GM10248 (cell line): Measurements from ENCODE around the gene IQGAP3.

Experiments used
- CTCF ChIA-PET: fragments of 300-600 bp; sonication (Branson Sonifier 250); formaldehyde crosslinking; extraction: SDS; loops from one replicate; lab custom pipeline; 2021; ENCODE audit warnings: antibody characterized with exemption; lab: Yijun Ruan, JAX
- POLR2A ChIA-PET: fragments of 350-650 bp; sonication (Branson Sonifier 250); formaldehyde crosslinking; extraction: SDS; loops from one replicate; lab custom pipeline; 2020; ENCODE audit warnings: antibody characterized with exemption; lab: Yijun Ruan, JAX
- DNase-seq: peaks from one replicate; pipeline ENCODE4 v3.0.0; 2012; ENCODE audit errors: extremely low spot score
- TF ChIP-seq, protein P1 (sequence below): IDR thresholded peaks from 2 replicates; pipeline ENCODE4 v1.5.1; 2012; ENCODE audit warnings: mild to moderate bottlenecking, low read depth; ENCODE audit errors: extremely low read depth, missing control alignments, control extremely low read depth

The IQGAP3 gene

DNA sequence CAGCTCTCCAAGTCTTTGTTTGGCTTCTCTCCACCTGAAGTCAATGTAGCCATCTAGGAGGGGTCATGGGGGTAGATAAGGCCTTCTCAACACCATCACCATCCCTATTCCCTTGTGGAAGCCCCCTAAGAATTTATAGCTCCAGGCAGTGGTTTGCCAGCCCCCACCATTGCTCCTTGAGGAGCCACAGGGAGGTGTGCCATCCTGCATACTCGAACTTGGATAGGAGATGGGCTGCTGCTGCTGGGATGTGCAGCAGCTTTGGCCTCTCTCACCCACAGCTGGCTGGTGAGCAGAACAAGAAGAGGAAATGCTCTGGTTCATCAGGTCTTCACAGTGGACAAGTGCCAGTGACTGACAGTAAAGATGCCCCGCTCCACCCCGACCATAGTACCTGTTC is 24.1 kb upstream of the IQGAP3 start:
- DNase-seq = no peak
- CTCF ChIA-PET = interaction anchor here (0.7 to 2.0 kb wide), 8 partner anchors 8 to 150 kb away, joined by 3 to 6 read pairs (median 4); no protein-coding TSS in a partner anchor
- POLR2A ChIA-PET = no interaction called here
- TF ChIP-seq, protein P1, sequence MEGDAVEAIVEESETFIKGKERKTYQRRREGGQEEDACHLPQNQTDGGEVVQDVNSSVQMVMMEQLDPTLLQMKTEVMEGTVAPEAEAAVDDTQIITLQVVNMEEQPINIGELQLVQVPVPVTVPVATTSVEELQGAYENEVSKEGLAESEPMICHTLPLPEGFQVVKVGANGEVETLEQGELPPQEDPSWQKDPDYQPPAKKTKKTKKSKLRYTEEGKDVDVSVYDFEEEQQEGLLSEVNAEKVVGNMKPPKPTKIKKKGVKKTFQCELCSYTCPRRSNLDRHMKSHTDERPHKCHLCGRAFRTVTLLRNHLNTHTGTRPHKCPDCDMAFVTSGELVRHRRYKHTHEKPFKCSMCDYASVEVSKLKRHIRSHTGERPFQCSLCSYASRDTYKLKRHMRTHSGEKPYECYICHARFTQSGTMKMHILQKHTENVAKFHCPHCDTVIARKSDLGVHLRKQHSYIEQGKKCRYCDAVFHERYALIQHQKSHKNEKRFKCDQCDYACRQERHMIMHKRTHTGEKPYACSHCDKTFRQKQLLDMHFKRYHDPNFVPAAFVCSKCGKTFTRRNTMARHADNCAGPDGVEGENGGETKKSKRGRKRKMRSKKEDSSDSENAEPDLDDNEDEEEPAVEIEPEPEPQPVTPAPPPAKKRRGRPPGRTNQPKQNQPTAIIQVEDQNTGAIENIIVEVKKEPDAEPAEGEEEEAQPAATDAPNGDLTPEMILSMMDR = no peak

DNA sequence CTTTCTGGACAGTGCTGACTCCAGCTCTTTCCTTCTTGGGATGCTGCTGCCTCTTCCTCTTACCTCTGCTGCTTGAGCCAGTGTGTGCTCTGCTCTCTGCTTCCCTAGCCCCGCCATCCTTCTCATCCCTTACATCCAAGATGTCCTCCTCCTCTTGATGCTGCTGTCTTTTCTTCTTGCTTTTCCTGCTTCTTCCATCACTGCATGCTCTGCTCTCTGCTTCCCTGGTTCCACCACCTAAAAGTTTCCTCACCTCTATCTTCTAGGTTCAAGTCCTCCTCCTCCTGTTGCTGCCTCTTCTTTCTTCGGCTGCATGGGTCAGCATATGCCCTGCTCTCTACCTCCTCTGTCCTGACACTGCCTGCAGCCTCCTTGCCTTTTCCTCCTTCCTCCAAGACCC is 22.7 kb upstream of the IQGAP3 start:
- ChIA-PET CTCF (interaction anchor here (1.1 to 2.6 kb wide), 7 partner anchors 8 to 149 kb away, joined by 3 to 6 read pairs (median 5); partner anchors contain the start of genes ISG20L2 and METTL25B), POLR2A (interaction anchor here (0.5 kb wide), 1 partner anchor 206 kb away, joined by 3 read pairs; no protein-coding TSS in a partner anchor)
- TF ChIP-seq, protein P1 = no peak
- no peak for DNase-seq

DNA sequence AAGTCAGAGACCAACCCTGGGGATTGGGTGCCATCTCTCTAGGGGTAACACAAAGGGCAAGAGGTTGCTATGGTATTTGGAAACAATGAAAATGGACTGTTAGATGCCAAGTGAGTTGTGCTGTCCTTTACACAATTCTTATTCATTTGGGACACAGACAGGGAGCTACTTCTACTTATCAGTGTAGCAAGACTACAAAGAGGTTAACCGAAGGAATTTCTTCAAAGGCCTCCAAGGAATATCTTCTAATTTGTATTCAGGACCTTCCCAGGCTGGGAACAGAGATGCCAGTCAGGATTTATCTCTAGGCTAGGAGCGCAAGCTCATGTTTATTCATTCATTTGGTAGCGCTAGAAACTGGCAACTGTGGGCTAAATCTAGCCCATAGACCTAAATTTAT is 21.8 kb upstream of the IQGAP3 start:
- ChIA-PET POLR2A (interaction anchor here (1.3 kb wide), 1 partner anchor 137 kb away, joined by 4 read pairs; no protein-coding TSS in a partner anchor), CTCF (interaction anchor here (0.8 to 4.9 kb wide), 13 partner anchors 9 to 148 kb away, joined by 3 to 33 read pairs (median 4); partner anchors contain the start of genes ISG20L2 and METTL25B)
- DNase-seq = no peak

DNA sequence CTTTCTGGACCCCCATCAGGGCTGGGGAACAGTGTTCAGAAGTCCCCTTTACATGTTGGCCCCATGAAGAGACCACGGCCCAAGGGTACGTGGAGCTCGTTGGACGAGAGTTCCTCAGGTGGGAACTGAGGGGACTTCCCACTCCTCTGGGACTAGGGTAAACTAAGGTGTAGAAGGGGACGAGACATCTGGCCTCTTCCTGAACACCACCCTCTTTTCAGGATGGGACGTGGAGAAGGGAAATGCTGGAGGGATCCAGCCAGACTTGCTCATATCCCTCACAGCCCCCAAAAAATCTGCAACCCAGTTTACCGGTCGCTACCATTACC is 21.3 kb upstream of the IQGAP3 start:
- ChIA-PET POLR2A (interaction anchor here (1.3 kb wide), 1 partner anchor 136 kb away, joined by 4 read pairs; no protein-coding TSS in a partner anchor), CTCF (interaction anchor here (0.8 to 4.9 kb wide), 13 partner anchors 8 to 147 kb away, joined by 3 to 33 read pairs (median 4); partner anchors contain the start of genes ISG20L2 and METTL25B)
- TF ChIP-seq, protein P1 = no peak
- DNase-seq = no peak

More for the DNA sequence above, 21.8 kb upstream of the IQGAP3 start:
- TF ChIP-seq, protein P1 = no peak

DNA sequence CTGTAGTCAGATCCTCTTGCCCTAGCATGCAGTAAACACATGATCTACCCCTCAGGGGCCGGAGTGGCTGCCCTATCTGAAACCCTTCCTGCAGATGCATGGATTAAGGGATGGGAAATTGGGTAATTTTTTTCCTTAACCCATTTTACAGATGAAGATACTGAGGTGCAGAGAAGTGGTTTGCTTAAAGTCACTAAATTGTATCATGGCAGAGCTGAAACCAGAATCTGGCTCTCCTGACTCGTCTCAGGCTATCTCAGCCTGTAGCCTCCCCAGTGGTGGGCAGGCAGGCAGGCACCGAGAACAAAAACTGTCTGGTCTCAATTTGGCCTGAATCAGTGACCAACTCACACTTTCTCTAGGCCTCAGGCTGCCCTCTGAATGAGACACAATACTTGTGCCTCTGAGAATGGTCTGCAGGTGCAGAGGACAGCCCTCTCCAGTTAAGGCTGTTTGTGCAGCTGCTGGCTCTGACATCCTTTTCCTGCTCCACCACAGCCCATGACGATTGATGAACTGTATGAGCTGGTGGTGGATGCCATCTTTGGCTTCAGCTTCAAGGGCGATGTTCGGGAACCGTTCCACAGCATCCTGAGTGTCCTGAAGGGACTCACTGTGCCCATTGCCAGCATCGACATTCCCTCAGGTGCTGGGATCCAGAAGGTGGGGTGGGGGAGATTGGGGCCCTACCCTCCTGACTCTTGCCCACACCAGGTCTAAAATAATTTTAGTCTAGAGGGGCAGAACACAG is 20.7 kb upstream of the IQGAP3 start:
- CTCF ChIA-PET = interaction anchor here (0.8 to 4.9 kb wide), 15 partner anchors 8 to 147 kb away, joined by 3 to 33 read pairs (median 5); partner anchors contain the start of gene GPATCH4
- TF ChIP-seq, protein P1 = no peak
- no peak for DNase-seq
- POLR2A ChIA-PET = interaction anchor here (1.0 to 1.3 kb wide), 2 partner anchors 31 to 136 kb away, joined by 3 to 4 read pairs; no protein-coding TSS in a partner anchor

DNA sequence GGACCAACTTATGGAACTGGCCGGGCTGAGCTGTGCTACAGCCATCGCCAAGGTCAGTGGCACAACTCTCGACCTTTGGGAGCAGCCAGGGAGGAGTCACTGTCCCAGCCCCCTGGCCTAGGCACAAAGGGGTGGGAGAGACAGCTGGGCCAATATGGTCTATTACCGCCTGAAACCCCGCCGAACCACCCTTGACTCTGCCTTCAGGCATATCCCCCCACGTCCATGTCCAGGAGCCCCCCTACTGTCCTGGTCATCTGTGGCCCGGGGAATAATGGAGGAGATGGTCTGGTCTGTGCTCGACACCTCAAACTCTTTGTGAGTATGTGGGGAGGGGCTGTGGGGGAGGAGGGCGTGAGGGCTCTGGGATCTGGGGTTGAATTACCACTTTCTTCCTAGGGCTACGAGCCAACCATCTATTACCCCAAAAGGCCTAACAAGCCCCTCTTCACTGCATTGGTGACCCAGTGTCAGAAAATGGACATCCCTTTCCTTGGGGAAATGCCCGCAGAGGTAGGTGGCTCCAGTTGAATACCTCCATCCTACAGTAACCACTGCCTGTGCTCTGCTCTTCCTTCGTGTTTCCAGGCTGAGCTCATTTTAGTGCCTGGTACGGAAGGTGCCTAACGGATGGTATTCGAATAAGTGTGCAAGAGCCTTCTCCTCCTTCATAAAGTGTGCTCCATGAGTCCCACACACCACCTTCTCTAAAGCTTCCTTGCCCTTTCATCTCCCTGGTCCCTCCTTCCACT is 20.0 kb upstream of the IQGAP3 start:
- TF ChIP-seq, protein P1 = no peak
- DNase-seq = no peak
- POLR2A ChIA-PET = interaction anchor here (1.0 kb wide), 1 partner anchor 32 kb away, joined by 3 read pairs; no protein-coding TSS in a partner anchor
- CTCF ChIA-PET = interaction anchor here (0.6 to 4.9 kb wide), 17 partner anchors 7 to 146 kb away, joined by 3 to 33 read pairs (median 6); partner anchors contain the start of genes GPATCH4 and TTC24
